Breast epithelium (tissue), 3 donors: ENCODE results near the gene CD164L2.

Source experiments
- CTCF ChIP-seq, 3 donors: fragments of 450-650 bp; IDR thresholded peaks; one replicate each; pipeline ENCODE4 v1.5.1; 2016 to 2017; ENCODE audit warnings: antibody characterized with exemption in 3 of 3, mild to moderate bottlenecking in 3 of 3, moderate library complexity in 3 of 3
- POLR2A ChIP-seq: fragments of 450-650 bp; IDR thresholded peaks from one replicate; pipeline ENCODE4 v1.6.1; 2016; ENCODE audit warnings: antibody characterized with exemption, mild to moderate bottlenecking, moderate library complexity
- POLR2AphosphoS5 ChIP-seq, 3 donors: sonication (generic); formaldehyde crosslinking; IDR thresholded peaks; one replicate each; pipeline ENCODE4 v1.6.1; 2017; ENCODE audit warnings: antibody characterized with exemption in 3 of 3

DNA sequence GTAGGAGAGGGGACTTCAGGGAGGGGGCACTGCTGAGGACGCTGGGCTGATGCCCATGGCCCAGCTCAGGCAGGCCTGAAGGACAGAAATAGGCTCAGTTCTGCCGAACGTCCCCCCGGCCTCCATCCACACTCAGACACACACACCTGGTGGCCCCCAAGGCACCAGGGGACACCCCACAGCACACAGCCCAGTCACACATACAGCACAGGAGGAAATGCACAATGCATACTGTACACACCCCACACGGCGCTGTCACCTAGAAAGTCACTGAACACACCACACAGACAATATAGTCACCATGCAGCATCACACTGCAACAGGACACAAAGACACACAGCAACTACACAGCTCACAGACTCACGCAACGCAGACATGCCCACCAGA, 40.7 kb downstream of the CD164L2 start:
- TF ChIP-seq CTCF (IDR thresholded peaks at IDR 0.05): no peak
- TF ChIP-seq POLR2A: no peak
- peak in 1 of 3 donors; percentile 4 for TF ChIP-seq POLR2AphosphoS5 (IDR thresholded peaks at IDR 0.05)
